22Rv1 (cell line): ENCODE data around the gene KLF13.

ENCODE experiments used
- H3K27ac ChIP-seq: fragments of 450-650 bp; 2 replicates; pipeline ENCODE4 v1.5.1; 2017
- CTCF ChIP-seq: fragments of 450-650 bp; IDR thresholded peaks from 2 replicates; pipeline ENCODE4 v1.5.1; 2017; ENCODE audit warnings: mild to moderate bottlenecking
- ZFX ChIP-seq: fragments of 450-650 bp; IDR thresholded peaks from 2 replicates; pipeline ENCODE4 v1.6.1; 2017; ENCODE audit warnings: antibody characterized with exemption, borderline replicate concordance

Gene KLF13

GRCh38 chr15:31358163-31358562 is 31.5 kb downstream of the KLF13 start:
- TF ChIP-seq ZFX: no peak
- H3K27ac ChIP-seq: no peak overlapping the region

- no peak overlapping the region for H3K27ac ChIP-seq
- no peak for TF ChIP-seq CTCF
- TF ChIP-seq ZFX: no peak
These were observed 32.5 kb downstream of the KLF13 start for GRCh38 chr15:31358957-31359701.

- H3K27ac ChIP-seq: no peak overlapping the region
- TF ChIP-seq CTCF: no peak
- TF ChIP-seq ZFX: no peak
These were observed 33.1 kb downstream of the KLF13 start for GRCh38 chr15:31359702-31360111.

GRCh38 chr15:31360158-31360561 is 33.5 kb downstream of the KLF13 start:
- no peak for TF ChIP-seq ZFX
- no peak for TF ChIP-seq CTCF
- no peak overlapping the region for H3K27ac ChIP-seq

- H3K27ac ChIP-seq: no peak overlapping the region
- TF ChIP-seq ZFX (no peak), CTCF (no peak)
These were observed 34.5 kb downstream of the KLF13 start for GRCh38 chr15:31360843-31361763.

GRCh38 chr15:31361764-31362515 is 35.3 kb downstream of the KLF13 start:
- TF ChIP-seq CTCF: no peak
- TF ChIP-seq ZFX: no peak
- H3K27ac ChIP-seq: no peak overlapping the region

GRCh38 chr15:31362886-31363285 is 36.3 kb downstream of the KLF13 start:
- H3K27ac ChIP-seq: no peak overlapping the region
- TF ChIP-seq CTCF (no peak), ZFX (no peak)
